Endometrial microvascular endothelial cells (primary cell): Measurements from ENCODE around the gene ATP5F1A. TPM values are rescaled to one million over a fixed set of nuclear protein-coding genes. Genes with fewer than 3 reads are reported as not detected.

Experiments used
- in situ Hi-C: cut with HindIII; loops from 2 replicates; pipeline ENCODE4 v1.10.0; 2017; ENCODE audit warnings: low sequenced_read_pairs, low pct_unique_long_range_greater_than_20kb; ENCODE audit errors: inconsistent ontology term
- total RNA-seq: library from RNA; depleted of rRNA; stranded (reverse); fragments of >200 nt; gene quantifications from one replicate; pipeline ENCODE4 v1.2.3, GENCODE V29; 2015; ENCODE audit errors: inconsistent ontology term

Gene ATP5F1A
- total RNA-seq, 1 donor from 2014 or later = 727 TPM

- in situ Hi-C loops = no loop called here
These were observed 17.9 kb downstream of the ATP5F1A start for GRCh38 chr18:46080156-46080555.

GRCh38 chr18:46079336-46079735 lies 18.8 kb downstream of the ATP5F1A start:
- in situ Hi-C loops = no loop called here

DNA sequence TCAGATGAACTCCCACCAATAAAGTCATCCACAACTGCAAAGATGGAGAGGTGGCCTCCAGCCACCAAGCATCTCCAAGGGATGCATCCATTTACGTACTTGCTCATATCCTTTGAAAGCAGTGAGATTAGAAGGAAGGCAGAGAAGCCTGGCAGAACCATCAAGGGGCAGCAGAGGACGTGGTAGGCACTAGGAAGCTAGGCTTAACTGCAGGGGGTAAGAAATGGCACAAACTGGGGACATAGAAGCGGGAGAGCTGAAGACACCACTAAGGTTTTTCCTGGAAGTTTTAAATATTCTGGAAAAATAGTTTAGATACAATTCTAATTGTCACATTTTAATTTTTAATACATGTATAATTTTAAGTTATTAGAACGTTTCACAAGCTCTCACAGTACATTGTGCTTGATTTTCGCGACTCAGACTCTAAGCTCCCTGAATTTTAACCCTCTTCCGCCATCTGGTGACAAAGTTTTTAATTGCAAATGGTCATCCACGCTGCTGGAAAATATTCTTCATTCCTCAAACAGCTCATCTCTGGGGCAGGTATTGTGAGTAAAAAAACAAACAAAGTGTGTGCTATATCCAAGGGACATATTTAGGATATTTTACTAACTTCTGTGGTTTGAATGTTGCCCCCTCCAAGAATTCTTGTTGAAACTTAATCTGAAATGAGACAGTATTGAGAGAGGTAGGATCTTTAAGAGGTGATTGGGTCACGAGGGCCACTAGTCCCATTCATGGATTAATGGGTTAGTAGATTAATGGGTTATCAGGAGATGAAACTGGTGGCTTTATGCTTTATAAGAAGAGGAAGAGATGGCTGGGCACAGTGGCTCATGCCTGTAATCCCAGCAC lies 24.4 kb downstream of the ATP5F1A start:
- in situ Hi-C loops = no loop called here

- in situ Hi-C loops = no loop called here
These were observed 25.1 kb downstream of the ATP5F1A start for GRCh38 chr18:46072959-46073358.

DNA sequence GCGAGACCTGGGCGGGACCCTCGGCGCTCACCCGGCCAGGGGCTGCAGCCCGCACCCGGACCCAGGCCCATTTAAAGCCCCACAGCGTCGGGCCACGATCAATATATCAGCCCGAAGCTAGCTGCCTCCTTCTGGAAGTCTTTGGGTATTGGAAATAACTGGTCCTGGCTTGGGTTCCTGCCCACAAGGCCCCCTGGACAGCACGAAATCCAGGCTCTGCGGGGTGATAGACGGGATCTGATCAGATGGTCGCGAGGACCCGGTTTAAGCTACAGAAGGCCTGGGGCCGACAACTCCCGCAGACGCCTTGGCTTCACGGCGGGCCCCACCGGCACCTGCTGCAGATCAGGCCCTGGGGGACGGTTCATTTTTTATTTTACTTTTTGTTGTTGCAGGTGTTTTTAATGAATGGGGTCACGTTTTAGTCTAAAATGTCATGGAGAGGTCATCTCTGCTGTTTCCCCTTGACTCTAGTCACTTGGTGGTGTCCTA lies 25.7 kb downstream of the ATP5F1A start:
- in situ Hi-C loops = no loop called here

DNA sequence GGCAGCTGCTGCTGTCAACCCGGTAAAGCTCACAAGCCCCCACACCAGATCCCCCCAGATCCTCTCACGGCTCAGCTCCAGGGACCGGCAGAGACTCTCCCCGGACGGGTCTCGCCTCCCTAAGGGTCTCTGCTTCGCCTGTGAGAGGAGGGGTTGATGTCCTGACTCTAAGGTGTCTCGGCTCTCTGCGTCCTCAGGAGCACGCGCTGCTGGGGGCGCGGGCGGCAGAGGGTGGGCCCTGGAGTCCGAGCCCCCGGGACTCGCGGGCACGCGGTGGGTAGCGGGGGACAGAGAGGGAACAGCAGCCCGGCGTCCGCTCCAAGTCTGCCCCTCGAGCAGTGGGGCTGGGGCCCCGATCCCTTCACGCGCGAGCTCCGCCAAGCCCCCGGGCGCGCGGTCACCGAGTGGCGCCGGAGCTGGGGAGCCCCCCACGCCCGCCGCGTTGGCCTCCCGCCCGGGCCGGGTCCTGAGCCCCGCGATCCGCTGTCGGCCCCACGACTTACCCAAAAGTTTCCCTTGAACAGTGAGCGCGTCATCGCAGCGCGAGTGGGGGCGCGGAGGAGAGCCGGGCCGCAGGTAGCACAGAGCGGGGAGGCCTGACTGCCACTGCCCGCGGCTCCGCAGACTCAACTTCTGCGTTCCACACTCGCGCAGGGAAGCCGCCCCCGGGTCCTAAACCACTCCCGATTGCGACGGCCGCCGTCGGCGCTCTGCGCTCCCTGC lies 26.3 kb downstream of the ATP5F1A start, which contains the start of gene PSTPIP2:
TSS of gene PSTPIP2 (minus strand) at position 608 of the 723 bp plus-strand sequence. CDS start at position 536, 72 bp downstream.
- in situ Hi-C loops = no loop called here

- in situ Hi-C loops = no loop called here
These were observed 27.1 kb downstream of the ATP5F1A start for GRCh38 chr18:46070815-46071652.

DNA sequence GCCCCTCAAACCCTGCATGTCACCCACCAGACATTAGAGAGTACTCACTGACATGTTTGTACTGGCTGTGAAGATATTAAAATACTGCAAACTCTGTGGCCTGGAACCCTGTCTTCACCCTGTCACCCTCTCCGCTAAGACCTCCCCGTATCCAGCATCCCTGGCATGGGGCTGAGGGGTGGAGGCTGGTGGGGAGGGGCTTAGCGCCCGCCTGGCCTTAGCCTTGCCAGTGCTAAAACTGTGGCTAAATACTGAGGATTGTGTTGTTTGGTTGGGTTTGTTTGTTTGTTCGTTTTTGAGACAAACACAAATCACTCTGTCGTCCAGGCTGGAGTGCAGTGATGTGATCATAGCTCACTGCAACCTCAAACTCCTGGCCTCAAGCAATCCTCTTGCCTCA lies 27.9 kb downstream of the ATP5F1A start:
- in situ Hi-C loops = no loop called here

- in situ Hi-C loops = no loop called here
These were observed 28.6 kb downstream of the ATP5F1A start for GRCh38 chr18:46069524-46069923.

- in situ Hi-C loops = no loop called here
These were observed 29.3 kb downstream of the ATP5F1A start for GRCh38 chr18:46068763-46069162.

GRCh38 chr18:46067438-46068007 lies 30.6 kb downstream of the ATP5F1A start:
- in situ Hi-C loops = no loop called here

DNA sequence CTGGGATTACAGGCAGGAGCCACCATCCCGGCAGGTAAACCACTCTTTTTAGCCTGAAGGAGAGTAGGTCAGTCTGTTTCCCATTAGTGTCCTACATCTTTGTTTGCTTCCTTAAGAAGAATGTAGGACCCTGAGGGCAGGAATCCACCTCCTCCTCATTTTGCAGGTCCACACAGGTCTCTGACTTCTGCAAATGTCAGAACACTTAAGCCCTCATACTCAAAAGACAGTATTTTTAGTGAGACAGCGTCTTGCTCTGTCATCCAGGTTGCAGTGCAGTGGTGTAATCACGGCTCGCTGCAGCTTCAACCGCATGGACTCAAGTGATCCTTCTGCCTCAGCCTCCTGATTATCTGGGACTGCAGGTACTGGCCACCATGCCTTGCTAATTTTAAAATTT lies 35.3 kb downstream of the ATP5F1A start:
- in situ Hi-C loops = no loop called here

GRCh38 chr18:46061796-46062195 lies 36.3 kb downstream of the ATP5F1A start:
- in situ Hi-C loops = no loop called here

DNA sequence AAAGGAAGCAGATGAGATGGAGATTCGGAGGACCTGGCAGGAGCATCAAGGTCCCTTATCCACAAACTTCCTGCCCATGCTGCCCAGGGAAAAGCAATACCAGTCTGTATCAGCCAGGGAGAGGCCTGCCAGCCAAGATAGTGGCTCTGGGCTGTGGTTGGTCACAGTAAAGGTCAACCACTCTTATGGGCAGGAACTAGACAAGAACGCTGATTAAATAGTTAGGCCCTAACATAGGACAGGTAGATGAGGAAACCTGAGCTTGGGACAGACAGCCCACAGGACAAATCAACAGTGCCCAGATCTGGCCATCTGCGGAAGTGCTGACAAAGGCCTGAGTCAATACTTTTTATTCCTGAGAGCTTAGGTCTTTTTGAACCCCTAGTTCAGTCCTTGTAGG lies 36.7 kb downstream of the ATP5F1A start:
- in situ Hi-C loops = no loop called here

DNA sequence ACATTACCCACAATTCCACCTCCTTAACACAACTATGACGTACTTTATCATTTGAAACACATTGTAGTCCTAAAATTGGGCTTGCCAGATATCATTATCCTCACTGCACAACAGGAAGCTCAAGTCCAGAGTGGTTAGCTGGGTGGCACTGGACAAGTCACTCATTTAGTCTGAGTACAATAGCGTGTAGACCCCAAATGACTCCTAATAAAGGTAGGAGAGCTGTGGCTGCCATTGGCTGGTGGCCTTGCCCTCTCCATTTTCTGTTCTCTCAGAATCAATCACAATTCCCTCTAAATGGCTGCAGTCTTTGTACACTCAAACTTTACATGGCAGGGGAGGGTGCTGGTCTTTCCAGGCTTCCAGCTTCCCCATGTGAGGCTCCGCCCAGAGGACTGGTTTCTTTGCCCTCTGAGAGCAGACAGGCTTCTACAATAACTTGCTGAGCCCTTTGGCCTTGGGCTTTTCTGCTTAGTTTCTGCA lies 37.7 kb downstream of the ATP5F1A start:
- in situ Hi-C loops = no loop called here

- in situ Hi-C loops = no loop called here
These were observed 42.3 kb downstream of the ATP5F1A start for GRCh38 chr18:46055838-46056230.

DNA sequence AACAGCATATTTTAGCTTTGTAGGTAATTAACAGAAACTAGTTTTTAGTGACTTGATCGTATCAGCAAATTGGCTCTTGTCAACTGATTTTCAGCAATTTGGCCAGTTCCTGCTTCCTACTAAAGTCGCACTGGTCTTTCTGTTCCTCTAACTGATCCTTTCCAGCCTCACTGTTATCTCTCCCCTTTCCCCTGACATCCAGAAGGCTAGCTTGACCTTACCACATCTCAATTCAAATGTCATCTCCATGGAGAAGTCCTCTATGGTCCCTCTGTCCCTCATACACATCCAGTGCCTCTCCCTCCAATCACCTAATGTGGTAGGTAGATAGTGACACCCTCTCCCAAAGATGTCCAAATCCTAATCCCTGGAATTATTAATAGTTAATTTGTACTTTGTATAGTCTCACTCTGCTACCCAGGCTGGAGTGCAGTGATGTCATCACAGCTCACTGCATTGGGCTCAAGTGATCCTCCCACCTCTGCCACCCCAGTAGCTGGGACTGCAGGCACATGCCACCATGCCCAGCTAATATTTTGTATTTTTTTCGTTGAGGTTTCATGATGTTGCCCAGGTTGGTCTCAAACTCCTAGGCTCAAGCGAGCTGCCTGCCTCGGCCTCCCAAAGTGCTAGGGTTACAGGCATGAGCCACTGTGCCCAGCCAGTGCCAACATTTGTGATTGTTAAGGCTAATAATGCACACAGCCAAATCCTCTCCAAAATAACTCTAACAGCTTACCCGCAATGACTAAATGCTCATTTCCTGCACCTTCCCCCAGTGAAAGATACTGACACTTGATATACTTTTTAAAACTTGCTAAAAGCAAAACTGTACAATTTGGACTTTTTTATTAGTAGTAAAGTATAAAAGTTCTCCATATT lies 42.9 kb downstream of the ATP5F1A start:
- in situ Hi-C loops = no loop called here
